MM.1S (cell line): ENCODE results near the gene CEP72.

Source experiments
- DNase-seq: peaks from one replicate; pipeline ENCODE4 v3.0.0-alpha.2; 2015
- H2AFZ ChIP-seq: fragments of 300-600 bp; sonication (generic); 2 replicates; pipeline ENCODE4 v1.6.0; 2016; ENCODE audit warnings: antibody characterized with exemption, low read length
- H3F3A ChIP-seq: fragments of 300-600 bp; sonication (generic); 2 replicates; pipeline ENCODE4 v1.6.1; 2016; ENCODE audit warnings: mild to moderate bottlenecking, antibody characterized with exemption, low read length, moderate library complexity, mixed read lengths; ENCODE audit not compliant: insufficient read depth
- H3K27ac ChIP-seq: fragments of 300-600 bp; sonication (generic); 2 replicates; pipeline ENCODE4 v1.5.1; 2016; ENCODE audit warnings: mild to moderate bottlenecking, low read length
- H3K27me3 ChIP-seq: fragments of 300-600 bp; sonication (generic); replicated peaks from 2 replicates; pipeline ENCODE4 v1.6.0; 2016; ENCODE audit warnings: low read length; ENCODE audit not compliant: insufficient read depth
- H3K36me3 ChIP-seq: fragments of 300-600 bp; sonication (generic); replicated peaks from 2 replicates; pipeline ENCODE4 v1.6.1; 2016; ENCODE audit warnings: mild to moderate bottlenecking, low read length, mixed read lengths; ENCODE audit not compliant: insufficient read depth
- H3K4me1 ChIP-seq: fragments of 300-600 bp; sonication (generic); 2 replicates; pipeline ENCODE4 v1.6.1; 2016; ENCODE audit warnings: low read length, mixed read lengths
- H3K4me2 ChIP-seq: fragments of 300-600 bp; sonication (generic); 2 replicates; pipeline ENCODE4 v1.6.0; 2016; ENCODE audit warnings: low read depth, low read length
- H3K4me3 ChIP-seq: fragments of 300-600 bp; sonication (generic); 2 replicates; pipeline ENCODE4 v1.5.1; 2016; ENCODE audit warnings: low read length, mixed read lengths
- H3K79me2 ChIP-seq: fragments of 300-600 bp; sonication (generic); 2 replicates; pipeline ENCODE4 v1.6.1; 2016; ENCODE audit warnings: mixed run types, low read length, mixed read lengths
- H3K9ac ChIP-seq: fragments of 300-600 bp; sonication (generic); 2 replicates; pipeline ENCODE4 v1.6.1; 2016; ENCODE audit warnings: low read length, mixed read lengths
- H3K9me2 ChIP-seq: fragments of 300-600 bp; sonication (generic); replicated peaks from 2 replicates; pipeline ENCODE4 v1.6.1; 2016; ENCODE audit warnings: mild to moderate bottlenecking, low read length, mixed read lengths; ENCODE audit not compliant: insufficient read depth
- H3K9me3 ChIP-seq: fragments of 300-600 bp; sonication (generic); replicated peaks from 2 replicates; pipeline ENCODE4 v1.6.1; 2016; ENCODE audit warnings: mild to moderate bottlenecking, low read length, mixed read lengths; ENCODE audit not compliant: insufficient read depth
- H4K20me1 ChIP-seq: fragments of 300-600 bp; sonication (generic); 2 replicates; pipeline ENCODE4 v1.6.1; 2016; ENCODE audit warnings: mild to moderate bottlenecking, low read length, moderate library complexity, mixed read lengths; ENCODE audit not compliant: insufficient read depth
- CTCF ChIP-seq: fragments of 300-600 bp; sonication (generic); IDR thresholded peaks from 2 replicates; pipeline ENCODE4 v1.5.1; 2016; ENCODE audit warnings: antibody characterized with exemption, low read length, mixed read lengths
- EZH2 ChIP-seq: fragments of 300-600 bp; sonication (generic); optimal IDR thresholded peaks from 2 replicates; pipeline ENCODE3; 2017; ENCODE audit warnings: low read depth, mild to moderate bottlenecking, antibody characterized with exemption, low read length, mixed read lengths
- EZH2phosphoT487 ChIP-seq: fragments of 300-600 bp; sonication (generic); IDR thresholded peaks from 2 replicates; pipeline ENCODE4 v1.6.1; 2018; ENCODE audit warnings: antibody characterized with exemption, low read length

The CEP72 gene

GRCh38 chr5:590346-590745 is 21.8 kb upstream of the CEP72 start:
- peak overlapping the region; percentile 20; the same call in 1 of the 2 replicates for H2AFZ ChIP-seq
- peak overlapping the region; percentile 52 for H3K4me2 ChIP-seq
- TF ChIP-seq EZH2phosphoT487 (no peak), CTCF (no peak), EZH2 (no peak)
- H3K9ac ChIP-seq = peak overlapping the region; percentile 41; the same call in 1 of the 2 replicates
- H3K4me3 ChIP-seq = peak overlapping the region; percentile 23; the same call in 1 of the 2 replicates
- no peaks in the 10 kb centered on the region for H3K9me2 ChIP-seq
- peaks cover 36% of the 10 kb centered on the region for H3K4me1 ChIP-seq
- no peaks in the 10 kb centered on the region for H3K36me3 ChIP-seq
- no peak for DNase-seq
- H3K9me3 ChIP-seq = no peaks in the 10 kb centered on the region
- H3K27ac ChIP-seq = peak overlapping the region; percentile 86
- peaks cover 18% of the 10 kb centered on the region for H3F3A ChIP-seq
- H3K79me2 ChIP-seq = no peaks in the 10 kb centered on the region
- no peaks in the 10 kb centered on the region for H4K20me1 ChIP-seq
- no peaks in the 10 kb centered on the region for H3K27me3 ChIP-seq

GRCh38 chr5:591746-592145 is 20.4 kb upstream of the CEP72 start:
- peak; percentile 16 for DNase-seq
- H3K4me2 ChIP-seq = peak overlapping the region; percentile 52; the same call in 1 of the 2 replicates
- peak overlapping the region; percentile 86 for H3K27ac ChIP-seq
- no peaks in the 10 kb centered on the region for H3K27me3 ChIP-seq
- peaks cover 36% of the 10 kb centered on the region for H3K4me1 ChIP-seq
- TF ChIP-seq EZH2 (no peak), CTCF (0 out of 2 replicates have a peak, but pooled peaks have one; percentile 5), EZH2phosphoT487 (no peak)
- H3K9me3 ChIP-seq = no peaks in the 10 kb centered on the region
- H3K9me2 ChIP-seq = no peaks in the 10 kb centered on the region
- H3K79me2 ChIP-seq = no peaks in the 10 kb centered on the region
- no peaks in the 10 kb centered on the region for H3K36me3 ChIP-seq
- H3K4me3 ChIP-seq = 0 out of 2 replicates have a peak overlapping the region, but pooled peaks have one; percentile 23
- no peak overlapping the region; the same call in 1 of the 2 replicates for H3K9ac ChIP-seq
- H4K20me1 ChIP-seq = no peaks in the 10 kb centered on the region
- peaks cover 18% of the 10 kb centered on the region for H3F3A ChIP-seq
- no peak overlapping the region for H2AFZ ChIP-seq

- no peaks in the 10 kb centered on the region for H3K36me3 ChIP-seq
- H4K20me1 ChIP-seq = no peaks in the 10 kb centered on the region
- H2AFZ ChIP-seq = no peak overlapping the region
- H3K4me2 ChIP-seq = no peak overlapping the region
- no peaks in the 10 kb centered on the region for H3K9me2 ChIP-seq
- no peak for DNase-seq
- no peaks in the 10 kb centered on the region for H3K79me2 ChIP-seq
- H3K27me3 ChIP-seq = no peaks in the 10 kb centered on the region
- no peak overlapping the region for H3K4me3 ChIP-seq
- H3K27ac ChIP-seq = peak overlapping the region; percentile 86; the same call in 1 of the 2 replicates
- H3F3A ChIP-seq = peaks cover 18% of the 10 kb centered on the region
- H3K9ac ChIP-seq = no peak overlapping the region
- H3K9me3 ChIP-seq = no peaks in the 10 kb centered on the region
- no peak for TF ChIP-seq EZH2phosphoT487
- TF ChIP-seq CTCF = no peak
- TF ChIP-seq EZH2 = no peak
- H3K4me1 ChIP-seq = peaks cover 36% of the 10 kb centered on the region
These were observed 20.0 kb upstream of the CEP72 start for GRCh38 chr5:592158-592557.
